NT2/D1 (cell line): ENCODE results near the gene LLGL2.

Experiments used
- SUZ12 ChIP-seq: IDR thresholded peaks from 2 replicates; pipeline ENCODE4 v1.6.1; 2011; ENCODE audit not compliant: insufficient read length, insufficient read depth; ENCODE audit errors: extremely low read depth
- YY1 ChIP-seq: IDR thresholded peaks from 2 replicates; pipeline ENCODE4 v1.6.1; 2011; ENCODE audit not compliant: insufficient read length, insufficient read depth
- ZNF274 ChIP-seq: IDR thresholded peaks from 2 replicates; pipeline ENCODE4 v1.6.1; 2011; ENCODE audit warnings: mild to moderate bottlenecking, low read depth, low read length

DNA sequence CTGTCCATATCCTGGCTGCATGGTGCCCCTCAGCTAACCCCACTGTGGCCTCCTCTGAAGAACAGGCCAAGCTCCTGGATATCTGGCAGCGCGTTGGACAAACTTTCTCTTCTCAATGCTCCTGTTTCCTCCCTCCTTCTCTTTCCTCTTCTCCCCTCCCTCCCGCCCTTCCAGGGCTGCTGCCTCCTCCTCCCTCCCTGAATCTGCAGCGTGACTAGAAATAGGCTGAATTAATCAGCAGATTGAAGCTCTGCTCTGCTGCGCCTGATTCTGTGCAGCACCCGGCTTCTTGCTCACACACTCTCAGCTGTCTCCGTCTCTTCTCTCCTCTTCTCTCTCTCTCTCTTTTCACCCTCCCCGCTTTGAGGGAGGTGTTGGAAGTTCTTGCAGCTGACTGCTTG, 49.2 kb upstream of the LLGL2 start:
- no peak for TF ChIP-seq ZNF274
- no peak for TF ChIP-seq YY1
- no peak for TF ChIP-seq SUZ12
